Activated naive CD4-positive, alpha-beta T cell treated with anti-CD3 and anti-CD28 coated beads, Interleukin-2, amount 10 ng/mL, durations not matched to agents 7 days and 5 days (primary cell): ENCODE results near the gene THAP8.

Source experiments
- CTCF ChIA-PET: fragments of 350-600 bp; sonication (Branson Sonifier 250); formaldehyde crosslinking; loops from one replicate; lab custom pipeline; 2021; ENCODE audit warnings: antibody characterized with exemption; lab: Charles Lee
- DNase-seq: peaks from one replicate; pipeline ENCODE4 v3.0.0-alpha.2; 2020
- H3K27ac Mint-ChIP-seq: one replicate; pipeline ENCODE4 v1.8.0; 2021; ENCODE audit warnings: mild to moderate bottlenecking, moderate library complexity, mixed read lengths
- H3K27me3 Mint-ChIP-seq: one replicate; pipeline ENCODE4 v1.8.0; 2021; ENCODE audit warnings: mild to moderate bottlenecking, mixed read lengths
- H3K36me3 Mint-ChIP-seq: one replicate; pipeline ENCODE4 v1.8.0; 2021; ENCODE audit warnings: mixed read lengths
- H3K4me1 Mint-ChIP-seq: one replicate; pipeline ENCODE4 v1.8.0; 2021; ENCODE audit warnings: mixed read lengths
- H3K4me3 Mint-ChIP-seq: one replicate; pipeline ENCODE4 v1.8.0; 2021; ENCODE audit warnings: mild to moderate bottlenecking, moderate library complexity, mixed read lengths
- H3K9me3 Mint-ChIP-seq: one replicate; pipeline ENCODE4 v1.8.0; 2021; ENCODE audit warnings: mixed read lengths

The THAP8 gene

GRCh38 chr19:35986664-35987570 is 67.2 kb downstream of the THAP8 start:
- peaks cover 3% of the 10 kb centered on the region for H3K9me3 Mint-ChIP-seq
- peak overlapping the region; percentile 71 for H3K4me3 Mint-ChIP-seq
- H3K4me1 Mint-ChIP-seq = peaks cover 5% of the 10 kb centered on the region
- peak; percentile 38 for DNase-seq
- peaks cover 72% of the 10 kb centered on the region for H3K27me3 Mint-ChIP-seq
- H3K36me3 Mint-ChIP-seq = no peaks in the 10 kb centered on the region
- CTCF ChIA-PET = no interaction called here
- no peak overlapping the region for H3K27ac Mint-ChIP-seq

DNA sequence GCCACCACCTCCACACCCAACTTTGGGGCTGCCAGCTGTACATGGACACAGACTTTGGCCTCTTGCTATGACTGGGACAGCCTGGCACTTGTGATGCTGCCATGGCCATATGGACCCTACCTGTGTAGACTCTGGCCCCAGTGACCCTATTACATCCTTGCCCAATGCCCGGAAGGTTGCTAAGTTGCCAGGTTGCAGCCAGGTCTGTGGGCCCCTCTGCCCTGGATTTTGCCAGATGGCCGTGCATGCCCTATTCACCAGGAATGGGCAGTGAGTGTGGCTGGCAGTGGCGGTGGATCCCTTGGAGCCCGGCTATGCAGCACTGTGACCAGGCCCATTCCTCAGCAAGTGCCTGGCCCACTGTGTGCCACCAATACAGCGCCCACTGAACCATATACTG is 68.0 kb downstream of the THAP8 start:
- DNase-seq = no peak
- H3K36me3 Mint-ChIP-seq = no peaks in the 10 kb centered on the region
- peaks cover 3% of the 10 kb centered on the region for H3K9me3 Mint-ChIP-seq
- peaks cover 5% of the 10 kb centered on the region for H3K4me1 Mint-ChIP-seq
- CTCF ChIA-PET = no interaction called here
- peaks cover 76% of the 10 kb centered on the region for H3K27me3 Mint-ChIP-seq
- peak overlapping the region; percentile 24 for H3K4me3 Mint-ChIP-seq
- no peak overlapping the region for H3K27ac Mint-ChIP-seq
